Measurements from ENCODE around the gene CRCP. TPM values are rescaled to one million over a fixed set of nuclear protein-coding genes. Genes with fewer than 3 reads are reported as not detected.

Gene CRCP
- total RNA-seq, 2 donors from 2014 or later: 17.4 to 19.1 TPM

- 62 to 65% methylated on average over 8 of the region's 8 CpGs for WGBS, 2 donors
Measured at GRCh38 chr7:66138994-66139752, 24.5 kb downstream of the CRCP start.

GRCh38 chr7:66140924-66141323, 26.3 kb downstream of the CRCP start:
- TF ChIP-seq CTCF (IDR thresholded peaks at IDR 0.05) (peak; percentile 13 to 63 (median 54)), POLR2A (IDR thresholded peaks at IDR 0.05) (no peak)
- no peaks in the 10 kb centered on the region for H3K27me3 ChIP-seq
- peaks cover 44% of the 10 kb centered on the region for H3K4me1 ChIP-seq
- intact Hi-C loops (cut with DNase I): no loop called here
- peaks cover 0 to 7% of the 10 kb centered on the region in 2 donors for H3K36me3 ChIP-seq (replicated peaks in 1 of 2; ENCODE audit: insufficient read depth in 1 of 2, low read depth in 2 of 2)
- peak; percentile 67 to 80 (median 72) for DNase-seq
- H3K27ac ChIP-seq: peak overlapping the region in 1 of 4 donors; percentile 43
- H3K4me3 ChIP-seq: no peak overlapping the region
- peak; percentile 72 for ATAC-seq
- H3K9me3 ChIP-seq: no peaks in the 10 kb centered on the region
- 5 to 18% methylated on average over 4 of the region's 4 CpGs for WGBS, 2 donors

More at GRCh38 chr7:66138994-66139752, 24.5 kb downstream of the CRCP start:
- intact Hi-C loops (cut with DNase I): no loop called here
- Histone ChIP-seq H3K4me1 (peaks cover 38% of the 10 kb centered on the region), H3K4me3 (no peak overlapping the region), H3K36me3 (replicated peaks in 1 of 2; ENCODE audit: insufficient read depth in 1 of 2, low read depth in 2 of 2) (peaks cover 0 to 11% of the 10 kb centered on the region in 2 donors), H3K27ac (no peak overlapping the region), H3K9me3 (no peaks in the 10 kb centered on the region), H3K27me3 (no peaks in the 10 kb centered on the region)
- no peak for ATAC-seq
- TF ChIP-seq POLR2A (IDR thresholded peaks at IDR 0.05) (no peak), CTCF (IDR thresholded peaks at IDR 0.05) (no peak)
- DNase-seq: no peak

- intact Hi-C loops (cut with DNase I): no loop called here
- Histone ChIP-seq H3K27me3 (no peaks in the 10 kb centered on the region), H3K4me1 (peaks cover 44% of the 10 kb centered on the region), H3K9me3 (no peaks in the 10 kb centered on the region), H3K4me3 (no peak overlapping the region), H3K36me3 (replicated peaks in 1 of 2; ENCODE audit: insufficient read depth in 1 of 2, low read depth in 2 of 2) (peaks cover 0 to 2% of the 10 kb centered on the region in 2 donors), H3K27ac (peak overlapping the region in 3 of 4 donors; percentile 32 to 56 (median 33))
- TF ChIP-seq CTCF (IDR thresholded peaks at IDR 0.05): no peak
- TF ChIP-seq POLR2A (IDR thresholded peaks at IDR 0.05): no peak
- DNase-seq (peak in 3 of 4 donors; percentile 17 to 34 (median 31)), ATAC-seq (peak; percentile 63)
- WGBS, 2 donors: 37 to 44% methylated on average over 3 of the region's 3 CpGs
Measured at GRCh38 chr7:66142334-66142733, 27.7 kb downstream of the CRCP start.

GRCh38 chr7:66142996-66143395, 28.3 kb downstream of the CRCP start:
- Histone ChIP-seq H3K4me1 (peaks cover 44% of the 10 kb centered on the region), H3K36me3 (replicated peaks in 1 of 2; ENCODE audit: insufficient read depth in 1 of 2, low read depth in 2 of 2) (peaks cover 0 to 2% of the 10 kb centered on the region in 2 donors), H3K27me3 (no peaks in the 10 kb centered on the region), H3K27ac (peak overlapping the region; percentile 4 to 56 (median 21)), H3K4me3 (no peak overlapping the region), H3K9me3 (no peaks in the 10 kb centered on the region)
- intact Hi-C loops (cut with DNase I): no loop called here
- 49 to 55% methylated on average over 5 of the region's 5 CpGs for WGBS, 2 donors
- peak in 3 of 7 experiments; percentile 4 to 12 (median 11) for TF ChIP-seq CTCF (IDR thresholded peaks at IDR 0.05)
- TF ChIP-seq POLR2A (IDR thresholded peaks at IDR 0.05): no peak
- DNase-seq: peak in 3 of 4 donors; percentile 34 to 41 (median 38)
- peak; percentile 76 for ATAC-seq

Data from body of pancreas (tissue), 4 donors.